Spinal cord (tissue), 10 donors: ENCODE results near the gene STAT4. TPM values are rescaled to one million over a fixed set of nuclear protein-coding genes. Genes with fewer than 3 reads are reported as not detected.
"Not testable (repeated sequence)": the region's sequence is repeated elsewhere in the genome, so short reads cannot be mapped to it uniquely, and the experiment has no call there.

Experiments used
- DNase-seq, 6 donors: peaks; one replicate each; pipeline versions ENCODE4 v3.0.0 to v3.0.0-alpha.2; 2013 to 2015; ENCODE audit warnings: low spot score in 6 of 6, low read depth in 4 of 6
- H3K27ac ChIP-seq: one replicate; pipeline ENCODE4 v1.5.1; 2013; ENCODE audit warnings: low read depth, low read length, control low read depth
- H3K27me3 ChIP-seq: one replicate; pipeline ENCODE4 v1.6.1; 2013; ENCODE audit warnings: low read length; ENCODE audit not compliant: control insufficient read depth, insufficient read depth
- H3K36me3 ChIP-seq: one replicate; pipeline ENCODE4 v1.6.1; 2013; ENCODE audit warnings: low read length; ENCODE audit not compliant: control insufficient read depth, insufficient read depth
- H3K4me1 ChIP-seq: one replicate; pipeline ENCODE4 v1.6.1; 2013; ENCODE audit warnings: low read length; ENCODE audit not compliant: control insufficient read depth, insufficient read depth
- H3K4me3 ChIP-seq: one replicate; pipeline ENCODE4 v1.5.1; 2013; ENCODE audit warnings: low read depth, low read length, control low read depth
- H3K9me3 ChIP-seq: one replicate; pipeline ENCODE4 v1.6.1; 2013; ENCODE audit warnings: low read length; ENCODE audit not compliant: control insufficient read depth, insufficient read depth
- WGBS: methylation state at CpG from one replicate; pipeline ENCODE4 v1.1.5; 2013; ENCODE audit warnings: missing lambda C conversion rate; ENCODE audit not compliant: insufficient coverage; 5-methylcytosine and 5-hydroxymethylcytosine counted together
- polyA plus RNA-seq, 2 donors: library from polyadenylated mRNA; unstranded; fragments of 120-200 nt; gene quantifications; one replicate each; pipeline ENCODE4 v1.2.1, GENCODE V29; 2013; ENCODE audit not compliant: insufficient read length in 2 of 2
- total RNA-seq, 2 donors: library from RNA; depleted of rRNA in 1 of 2; stranded (reverse); fragments of 120-200 nt in 1 of 2; fragments of >200 nt in 1 of 2; gene quantifications; one replicate each; pipeline versions ENCODE4 v1.2.3 to v1.2.4, GENCODE V29; 2013 to 2014
- donor health status: healthy.

The STAT4 gene
- total and polyA plus RNA-seq, 4 donors: 2.5 to 8.9 (median 7.4) TPM

- H3K27ac ChIP-seq: no peak overlapping the region
- no peaks in the 10 kb centered on the region for H3K9me3 ChIP-seq
- no peak overlapping the region for H3K4me3 ChIP-seq
- DNase-seq: no peak
- 70% methylated on average over 4 of the region's 5 CpGs for WGBS
- no peaks in the 10 kb centered on the region for H3K27me3 ChIP-seq
- no peaks in the 10 kb centered on the region for H3K4me1 ChIP-seq
- H3K36me3 ChIP-seq: peaks cover 40% of the 10 kb centered on the region
Observed at GRCh38 chr2:190996338-190996946, 154.4 kb downstream of the STAT4 start.

- not testable (repeated sequence) for H3K4me3 ChIP-seq, DNase-seq, H3K9me3 ChIP-seq, H3K27me3 ChIP-seq, H3K4me1 ChIP-seq, H3K27ac ChIP-seq
- peaks cover 40% of the 10 kb centered on the region for H3K36me3 ChIP-seq
- WGBS: 100% methylated on average over 1 of the region's 3 CpGs
Observed at GRCh38 chr2:190995315-190995714, 155.5 kb downstream of the STAT4 start.

- WGBS: 95% methylated on average over 7 of the region's 7 CpGs
- H3K4me1 ChIP-seq: no peaks in the 10 kb centered on the region
- H3K36me3 ChIP-seq: peaks cover 41% of the 10 kb centered on the region
- no peaks in the 10 kb centered on the region for H3K27me3 ChIP-seq
- no peak overlapping the region for H3K27ac ChIP-seq
- DNase-seq: no peak
- H3K9me3 ChIP-seq: no peaks in the 10 kb centered on the region
- H3K4me3 ChIP-seq: no peak overlapping the region
Observed at GRCh38 chr2:190994148-190994547, 156.6 kb downstream of the STAT4 start.

GRCh38 chr2:190993292-190993643, 157.5 kb downstream of the STAT4 start:
- DNase-seq: no peak
- Histone ChIP-seq H3K27me3 (no peaks in the 10 kb centered on the region), H3K36me3 (peaks cover 44% of the 10 kb centered on the region), H3K4me3 (no peak overlapping the region), H3K27ac (no peak overlapping the region), H3K4me1 (no peaks in the 10 kb centered on the region), H3K9me3 (no peaks in the 10 kb centered on the region)
- WGBS: no CpG with 5 or more reads among the region's 6 CpGs

GRCh38 chr2:190990132-190990531, 160.7 kb downstream of the STAT4 start:
- no peak overlapping the region for H3K4me3 ChIP-seq
- H3K9me3 ChIP-seq: no peaks in the 10 kb centered on the region
- H3K4me1 ChIP-seq: no peaks in the 10 kb centered on the region
- no peaks in the 10 kb centered on the region for H3K27me3 ChIP-seq
- no peak overlapping the region for H3K27ac ChIP-seq
- no peak for DNase-seq
- 91% methylated on average over 4 of the region's 6 CpGs for WGBS
- H3K36me3 ChIP-seq: peaks cover 41% of the 10 kb centered on the region

GRCh38 chr2:190988910-190989309, 161.9 kb downstream of the STAT4 start:
- 96% methylated on average over 3 of the region's 3 CpGs for WGBS

GRCh38 chr2:190987938-190988337, 162.9 kb downstream of the STAT4 start:
- no peak overlapping the region for H3K4me3 ChIP-seq
- 98% methylated on average over 4 of the region's 5 CpGs for WGBS
- H3K27ac ChIP-seq: no peak overlapping the region
- no peaks in the 10 kb centered on the region for H3K4me1 ChIP-seq
- DNase-seq: no peak
- no peaks in the 10 kb centered on the region for H3K9me3 ChIP-seq
- H3K27me3 ChIP-seq: no peaks in the 10 kb centered on the region
- peaks cover 42% of the 10 kb centered on the region for H3K36me3 ChIP-seq

More at GRCh38 chr2:190988910-190989309, 161.9 kb downstream of the STAT4 start:
- Histone ChIP-seq H3K4me3 (no peak overlapping the region), H3K36me3 (peaks cover 44% of the 10 kb centered on the region), H3K9me3 (no peaks in the 10 kb centered on the region), H3K27me3 (no peaks in the 10 kb centered on the region), H3K27ac (no peak overlapping the region), H3K4me1 (no peaks in the 10 kb centered on the region)
- no peak for DNase-seq

GRCh38 chr2:190987116-190987515, 163.7 kb downstream of the STAT4 start:
- Histone ChIP-seq H3K9me3 (no peaks in the 10 kb centered on the region), H3K27me3 (no peaks in the 10 kb centered on the region), H3K36me3 (peaks cover 44% of the 10 kb centered on the region), H3K4me3 (no peak overlapping the region), H3K27ac (no peak overlapping the region), H3K4me1 (no peaks in the 10 kb centered on the region)
- WGBS: no CpG with 5 or more reads among the region's 1 CpG
- DNase-seq: no peak

- Histone ChIP-seq H3K36me3 (peaks cover 48% of the 10 kb centered on the region), H3K4me1 (no peaks in the 10 kb centered on the region), H3K27me3 (no peaks in the 10 kb centered on the region), H3K27ac (no peak overlapping the region), H3K9me3 (no peaks in the 10 kb centered on the region), H3K4me3 (no peak overlapping the region)
- no peak for DNase-seq
- 96% methylated on average over 7 of the region's 13 CpGs for WGBS
Observed at GRCh38 chr2:190986221-190986953, 164.4 kb downstream of the STAT4 start.

- no peaks in the 10 kb centered on the region for H3K9me3 ChIP-seq
- peaks cover 6% of the 10 kb centered on the region for H3K4me1 ChIP-seq
- H3K36me3 ChIP-seq: peaks cover 58% of the 10 kb centered on the region
- WGBS: 94% methylated on average over 3 of the region's 5 CpGs
- no peak for DNase-seq
- H3K27ac ChIP-seq: no peak overlapping the region
- H3K4me3 ChIP-seq: no peak overlapping the region
- no peaks in the 10 kb centered on the region for H3K27me3 ChIP-seq
Observed at GRCh38 chr2:190984595-190984994, 166.2 kb downstream of the STAT4 start.
